Activated T-cell treated with anti-CD3 and anti-CD28 coated beads, Interleukin-2, amount 50 U/mL, for 24 hours (primary cell): Measurements from ENCODE around the gene PRPF6.

Source experiments
- DNase-seq: peaks from one replicate; pipeline ENCODE4 v3.0.0-alpha.2; 2020
- H3K27ac Mint-ChIP-seq: 2 replicates; pipeline ENCODE4 v1.8.0; 2020; ENCODE audit warnings: mild to moderate bottlenecking, mixed read lengths
- H3K27me3 Mint-ChIP-seq: 2 replicates; pipeline ENCODE4 v1.8.0; 2020; ENCODE audit warnings: mixed read lengths
- H3K36me3 Mint-ChIP-seq: 2 replicates; pipeline ENCODE4 v1.8.0; 2020; ENCODE audit warnings: low read depth, mixed read lengths
- H3K4me1 Mint-ChIP-seq: 2 replicates; pipeline ENCODE4 v1.8.0; 2020; ENCODE audit warnings: low read depth, mixed read lengths
- H3K4me3 Mint-ChIP-seq: 2 replicates; pipeline ENCODE4 v1.8.0; 2020; ENCODE audit warnings: mild to moderate bottlenecking, moderate library complexity, mixed read lengths
- H3K9me3 Mint-ChIP-seq: 2 replicates; pipeline ENCODE4 v1.8.0; 2020; ENCODE audit warnings: mixed read lengths

The PRPF6 gene

GRCh38 chr20:64053841-64054661, 73.1 kb downstream of the PRPF6 start:
- H3K4me1 Mint-ChIP-seq: peaks cover 16% of the 10 kb centered on the region
- DNase-seq: no peak
- no peak overlapping the region for H3K4me3 Mint-ChIP-seq
- H3K36me3 Mint-ChIP-seq: no peaks in the 10 kb centered on the region
- H3K27me3 Mint-ChIP-seq: peaks cover 40% of the 10 kb centered on the region
- no peak overlapping the region for H3K27ac Mint-ChIP-seq
- no peaks in the 10 kb centered on the region for H3K9me3 Mint-ChIP-seq

GRCh38 chr20:64055396-64055892, 74.5 kb downstream of the PRPF6 start:
- H3K27ac Mint-ChIP-seq: no peak overlapping the region
- H3K9me3 Mint-ChIP-seq: no peaks in the 10 kb centered on the region
- H3K4me3 Mint-ChIP-seq: no peak overlapping the region
- H3K36me3 Mint-ChIP-seq: no peaks in the 10 kb centered on the region
- no peak for DNase-seq
- H3K27me3 Mint-ChIP-seq: peaks cover 33% of the 10 kb centered on the region
- peaks cover 17% of the 10 kb centered on the region for H3K4me1 Mint-ChIP-seq

DNA sequence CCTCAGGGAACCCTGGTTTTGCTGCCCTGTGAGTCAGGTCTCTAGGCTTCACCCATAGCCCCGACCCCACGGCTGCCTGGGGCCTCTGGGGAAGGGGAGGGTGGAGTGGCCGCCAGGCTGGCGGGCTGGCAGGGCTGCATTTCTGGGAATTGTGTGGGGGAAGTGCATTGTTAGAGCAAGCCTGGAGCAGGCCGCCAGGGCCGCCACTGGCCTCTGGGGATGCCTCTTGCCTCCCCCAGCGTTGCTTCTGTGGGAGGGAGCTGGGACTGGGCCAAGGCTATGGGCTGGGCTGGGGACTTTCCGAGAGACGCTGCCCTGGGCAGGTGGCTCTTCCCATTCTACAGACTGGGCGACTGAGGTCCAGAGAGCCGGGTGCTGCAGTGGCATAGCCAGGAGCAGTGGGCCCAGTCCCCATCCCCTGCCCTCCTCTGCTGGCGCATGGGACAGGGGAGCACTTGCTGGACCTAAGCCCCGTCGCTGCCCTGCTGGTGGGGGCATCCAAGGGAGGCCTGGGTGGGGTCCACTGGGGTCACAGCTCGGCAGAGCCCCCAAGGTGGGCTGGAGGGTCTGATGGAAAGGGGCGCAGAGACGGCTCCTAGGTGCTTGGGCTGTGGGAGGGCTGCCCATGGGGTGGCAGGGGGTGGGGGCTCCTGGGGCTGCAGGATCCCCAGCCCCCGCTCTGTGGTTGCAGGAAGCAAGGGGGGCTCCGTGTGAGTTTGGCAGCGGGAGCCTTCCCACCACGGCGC, 75.1 kb downstream of the PRPF6 start:
- Mint-ChIP-seq H3K27me3 (peaks cover 27% of the 10 kb centered on the region), H3K27ac (no peak overlapping the region), H3K4me1 (peaks cover 17% of the 10 kb centered on the region), H3K36me3 (no peaks in the 10 kb centered on the region), H3K9me3 (no peaks in the 10 kb centered on the region), H3K4me3 (no peak overlapping the region)
- no peak for DNase-seq

DNA sequence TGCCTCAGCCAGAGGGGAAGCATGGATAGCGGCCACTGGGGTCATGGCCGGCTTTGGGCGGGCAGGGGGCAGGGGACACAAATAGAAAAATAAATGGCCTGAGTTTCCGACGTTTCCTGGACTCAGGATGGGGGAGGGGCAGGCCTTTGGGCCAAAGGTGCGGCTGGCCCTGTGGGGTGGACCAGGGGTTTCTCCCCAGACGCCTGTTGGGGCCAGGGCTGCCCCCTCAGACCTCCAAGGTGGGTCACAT, 75.6 kb downstream of the PRPF6 start:
- H3K36me3 Mint-ChIP-seq: no peaks in the 10 kb centered on the region
- H3K27ac Mint-ChIP-seq: no peak overlapping the region
- no peak for DNase-seq
- H3K4me1 Mint-ChIP-seq: peaks cover 17% of the 10 kb centered on the region
- H3K9me3 Mint-ChIP-seq: no peaks in the 10 kb centered on the region
- H3K27me3 Mint-ChIP-seq: peaks cover 23% of the 10 kb centered on the region
- H3K4me3 Mint-ChIP-seq: no peak overlapping the region

DNA sequence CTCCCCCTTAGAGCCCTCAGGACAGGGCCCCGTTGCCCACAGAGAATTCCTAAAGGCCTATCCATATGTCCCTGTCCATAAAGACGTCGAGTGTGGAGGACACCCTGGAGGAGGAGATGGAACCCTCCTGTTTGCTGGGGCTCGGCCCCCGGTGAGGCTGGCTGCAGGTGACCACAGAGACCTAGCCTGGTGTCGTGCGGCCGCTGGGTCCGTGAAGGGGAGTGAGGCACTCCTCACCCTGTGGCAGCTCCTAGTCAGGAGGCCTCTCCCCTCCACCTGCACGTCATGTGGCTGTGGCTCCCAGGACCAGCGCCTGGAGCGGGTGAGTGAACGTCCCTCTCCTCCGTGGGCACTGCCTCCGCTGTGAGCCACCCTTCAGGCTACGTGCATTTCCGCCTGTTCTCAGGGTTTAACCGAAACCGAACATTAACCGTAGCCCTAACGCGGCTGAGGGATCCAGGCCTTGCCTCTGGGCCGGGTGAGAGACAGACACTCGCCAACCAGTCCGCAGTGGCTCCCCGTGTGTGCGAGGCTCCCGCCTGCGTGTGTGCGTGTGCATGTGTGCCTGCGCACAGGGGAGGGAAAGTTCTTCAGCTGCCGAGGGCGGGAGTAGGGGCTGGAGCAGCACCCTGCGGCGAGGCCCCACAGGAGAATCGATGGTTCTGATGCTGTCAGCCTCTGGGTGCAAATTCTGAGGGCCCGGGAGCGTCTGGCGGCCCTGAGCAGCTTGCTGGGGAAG, 76.1 kb downstream of the PRPF6 start:
- Mint-ChIP-seq H3K4me1 (peaks cover 20% of the 10 kb centered on the region), H3K4me3 (peak overlapping the region; percentile 47), H3K27ac (peak overlapping the region; percentile 50), H3K27me3 (peaks cover 18% of the 10 kb centered on the region), H3K9me3 (no peaks in the 10 kb centered on the region), H3K36me3 (no peaks in the 10 kb centered on the region)
- DNase-seq: no peak

DNA sequence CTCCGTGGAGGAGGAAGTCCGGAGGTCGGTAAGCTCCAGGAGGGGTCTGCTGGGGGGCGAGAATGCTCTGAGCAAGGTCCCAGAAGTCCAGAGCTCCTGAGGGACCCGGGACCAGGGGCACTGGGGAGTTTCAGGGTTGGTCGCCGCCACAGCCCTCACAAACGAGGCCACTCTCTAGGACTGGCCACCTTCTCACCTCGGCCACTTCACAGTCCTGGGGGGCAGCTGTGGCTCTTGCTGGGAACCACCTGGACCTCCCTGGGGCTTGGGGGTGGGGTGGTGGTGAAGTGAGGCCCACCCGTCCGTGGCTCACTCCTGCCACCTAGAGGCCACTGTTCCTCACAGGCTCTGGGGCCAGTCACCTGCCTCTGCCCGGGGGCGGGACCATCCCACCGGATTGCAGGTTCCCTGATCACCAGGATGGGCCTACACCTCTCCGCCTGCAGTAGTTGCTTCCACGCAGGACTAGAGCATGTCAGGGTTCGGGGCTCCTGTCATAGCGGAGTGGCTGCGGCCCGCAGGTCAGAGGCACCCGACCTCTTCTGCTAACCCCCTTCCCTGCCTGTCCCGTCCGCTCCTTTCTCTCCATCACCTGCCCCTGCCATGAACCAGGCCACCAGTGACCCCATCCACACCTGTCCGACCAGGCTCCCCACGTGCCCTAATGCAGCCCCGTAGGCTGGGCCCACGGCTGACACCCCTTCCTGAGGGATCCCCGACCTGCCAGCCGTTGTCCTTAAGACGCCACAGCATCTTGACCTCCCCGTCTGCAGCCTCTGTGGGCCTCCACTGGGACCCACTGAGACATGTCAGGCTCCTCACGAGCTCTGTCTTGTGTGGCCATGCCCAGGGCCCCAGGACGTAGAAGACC, 76.9 kb downstream of the PRPF6 start:
- peak overlapping the region; percentile 47 for H3K4me3 Mint-ChIP-seq
- H3K27ac Mint-ChIP-seq: peak overlapping the region; percentile 55
- no peaks in the 10 kb centered on the region for H3K9me3 Mint-ChIP-seq
- DNase-seq: peak; percentile 88
- peaks cover 14% of the 10 kb centered on the region for H3K27me3 Mint-ChIP-seq
- no peaks in the 10 kb centered on the region for H3K36me3 Mint-ChIP-seq
- H3K4me1 Mint-ChIP-seq: peaks cover 25% of the 10 kb centered on the region

- H3K4me3 Mint-ChIP-seq: no peak overlapping the region
- peak overlapping the region; percentile 55 for H3K27ac Mint-ChIP-seq
- H3K36me3 Mint-ChIP-seq: no peaks in the 10 kb centered on the region
- DNase-seq: no peak
- H3K4me1 Mint-ChIP-seq: peaks cover 25% of the 10 kb centered on the region
- H3K9me3 Mint-ChIP-seq: no peaks in the 10 kb centered on the region
- H3K27me3 Mint-ChIP-seq: peaks cover 7% of the 10 kb centered on the region
Measured at GRCh38 chr20:64058536-64058935, 77.6 kb downstream of the PRPF6 start.

- peak overlapping the region; percentile 84 for H3K4me3 Mint-ChIP-seq
- no peaks in the 10 kb centered on the region for H3K36me3 Mint-ChIP-seq
- H3K27ac Mint-ChIP-seq: peak overlapping the region; percentile 6
- peaks cover 58% of the 10 kb centered on the region for H3K4me1 Mint-ChIP-seq
- H3K9me3 Mint-ChIP-seq: no peaks in the 10 kb centered on the region
- H3K27me3 Mint-ChIP-seq: no peaks in the 10 kb centered on the region
- DNase-seq: no peak
Measured at GRCh38 chr20:64062276-64062595, 81.3 kb downstream of the PRPF6 start.

GRCh38 chr20:64062596-64063388, 81.9 kb downstream of the PRPF6 start, which contains the start of gene TCEA2:
TCEA2 (plus strand) TSS chr20:64063198; CDS start chr20:64063313, 115 bp downstream.
- no peaks in the 10 kb centered on the region for H3K36me3 Mint-ChIP-seq
- peak within 1 kb of the TSS; percentile 87 for H3K27ac Mint-ChIP-seq
- H3K9me3 Mint-ChIP-seq: no peaks in the 10 kb centered on the region
- peak; percentile 96 for DNase-seq
- H3K4me1 Mint-ChIP-seq: peaks cover 56% of the 10 kb centered on the region
- H3K4me3 Mint-ChIP-seq: peak within 1 kb of the TSS; percentile 84
- no peaks in the 10 kb centered on the region for H3K27me3 Mint-ChIP-seq

- Mint-ChIP-seq H3K4me1 (peaks cover 51% of the 10 kb centered on the region), H3K9me3 (no peaks in the 10 kb centered on the region), H3K27ac (peak overlapping the region; percentile 87), H3K4me3 (peak overlapping the region; percentile 84), H3K36me3 (no peaks in the 10 kb centered on the region), H3K27me3 (no peaks in the 10 kb centered on the region)
- DNase-seq: peak; percentile 62
Measured at GRCh38 chr20:64063389-64064144, 82.6 kb downstream of the PRPF6 start.

GRCh38 chr20:64064145-64064698, 83.3 kb downstream of the PRPF6 start:
- H3K36me3 Mint-ChIP-seq: no peaks in the 10 kb centered on the region
- H3K4me3 Mint-ChIP-seq: peak overlapping the region; percentile 84
- no peak for DNase-seq
- H3K4me1 Mint-ChIP-seq: peaks cover 49% of the 10 kb centered on the region
- no peaks in the 10 kb centered on the region for H3K27me3 Mint-ChIP-seq
- H3K9me3 Mint-ChIP-seq: no peaks in the 10 kb centered on the region
- peak overlapping the region; percentile 87 for H3K27ac Mint-ChIP-seq

DNA sequence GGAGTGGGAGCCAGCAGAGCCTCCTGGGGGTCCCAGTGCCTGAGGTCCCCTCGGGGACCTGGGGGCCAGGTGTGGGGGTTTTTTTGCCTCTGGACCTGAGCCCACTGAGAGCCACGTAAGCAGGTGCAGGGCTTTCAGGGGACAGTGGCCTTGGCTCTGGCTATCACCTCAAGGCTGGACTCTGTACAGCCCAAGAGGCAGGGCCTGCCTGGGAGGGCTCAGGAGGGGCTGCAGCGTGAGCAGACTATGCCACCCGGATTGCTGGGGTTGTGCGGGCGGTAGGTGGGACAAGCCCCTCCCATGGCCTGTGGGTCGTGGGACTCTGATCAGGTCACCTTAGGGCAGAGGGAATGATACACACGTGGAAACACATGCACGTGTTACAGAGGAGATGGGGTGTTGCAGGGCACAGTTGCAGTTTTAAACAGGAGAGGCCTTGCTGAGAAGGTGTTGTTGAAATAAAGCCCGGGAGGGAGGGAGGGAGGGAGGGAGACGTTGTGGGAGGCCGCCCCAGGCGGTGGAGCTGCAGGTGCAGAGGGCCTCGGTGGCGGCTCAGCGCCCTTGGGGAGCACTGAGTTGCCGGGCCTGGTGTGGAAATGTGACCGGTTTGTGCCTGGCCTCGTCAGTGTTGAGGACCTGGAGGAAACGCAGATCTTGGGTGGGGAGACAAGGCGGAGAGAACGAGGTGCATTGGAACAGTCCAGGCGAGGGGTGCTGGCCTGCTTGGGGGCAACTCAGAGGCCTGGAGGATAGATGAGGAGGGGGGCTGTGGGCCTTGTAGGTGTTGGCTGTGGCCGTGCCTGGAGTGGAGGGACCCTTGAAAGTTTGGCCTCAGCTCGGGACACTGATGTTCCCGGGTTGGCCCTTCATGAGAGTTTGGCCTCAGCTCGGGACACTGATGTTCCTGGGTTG, 84.4 kb downstream of the PRPF6 start:
- H3K9me3 Mint-ChIP-seq: no peaks in the 10 kb centered on the region
- H3K36me3 Mint-ChIP-seq: no peaks in the 10 kb centered on the region
- H3K27me3 Mint-ChIP-seq: no peaks in the 10 kb centered on the region
- DNase-seq: no peak
- peaks cover 50% of the 10 kb centered on the region for H3K4me1 Mint-ChIP-seq
- peak overlapping the region; percentile 75 for H3K27ac Mint-ChIP-seq
- peak overlapping the region; percentile 21 for H3K4me3 Mint-ChIP-seq
